Measurements from ENCODE around the gene NTNG1. TPM values are rescaled to one million over a fixed set of nuclear protein-coding genes. Genes with fewer than 3 reads are reported as not detected.

Gene NTNG1
- total and polyA plus RNA-seq, 2 of the 13 experiments (the other 11 are each of a cell fraction or from before 2014, with no cell fraction given), result not detected

DNA sequence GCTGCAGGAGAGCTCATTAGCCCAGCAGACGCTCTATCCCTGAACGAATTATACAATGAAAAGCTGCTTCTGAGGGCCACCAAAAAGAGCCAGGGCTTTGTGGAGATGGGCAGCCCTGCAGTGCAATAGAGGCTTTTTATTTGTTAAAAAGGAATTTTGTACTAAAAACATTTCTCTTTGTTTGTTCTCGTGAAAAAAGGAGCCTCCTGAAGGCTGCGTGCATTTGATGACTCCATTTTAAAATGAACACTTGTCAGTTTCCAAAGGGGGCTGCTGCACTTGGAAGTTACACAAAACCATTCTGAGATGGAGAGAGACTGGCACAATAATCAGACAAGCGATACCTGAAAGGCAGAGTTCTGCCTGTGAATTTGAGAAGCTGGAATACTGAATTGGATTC, 202.8 kb downstream of the NTNG1 start:
- ATAC-seq (no peak), FAIRE-seq (no peak), DNase-seq (ENCODE audit: low spot score) (no peak)
- intact Hi-C loops (cut with micrococcal nuclease; ENCODE audit: unreplicated experiment), result no loop called here
- POLR2A ChIA-PET, result no interaction called here
- in situ Hi-C loops (cut with HindIII; ENCODE audit: extremely low pct_ligation_motif_present, low pct_unique_long_range_greater_than_20kb), result no loop called here
- no TSS peak for BruUV-seq (replicated peaks)
- CTCF ChIA-PET (ENCODE audit: low intra/inter-chr PET ratio, low total read pairs), result no interaction called here
- no peaks in the 10 kb centered on the region for H3K79me2 ChIP-seq (ENCODE audit: insufficient read depth, low read length)
- H3K36me3 ChIP-seq (replicated peaks in 1 of 2; ENCODE audit: control insufficient read depth in 1 of 2, insufficient read depth in 2 of 2, low read length in 2 of 2), result no peaks in the 10 kb centered on the region
- no peak overlapping the region for H3K27ac ChIP-seq (ENCODE audit: extremely low read length, insufficient read depth, low read length)
- H3K4me1 ChIP-seq (ENCODE audit: insufficient read depth, low read length), result no peaks in the 10 kb centered on the region
- H3K9me3 ChIP-seq (ENCODE audit: low read length), result no peaks in the 10 kb centered on the region
- H3K9ac ChIP-seq (ENCODE audit: insufficient read depth, low read depth, low read length), result no peak overlapping the region
- 43% methylated on average over 5 of the region's 5 CpGs for WGBS (ENCODE audit: low lambda C conversion rate)
- no peak overlapping the region for H2AFZ ChIP-seq (ENCODE audit: low read length)
- no peak overlapping the region for H3K4me2 ChIP-seq (ENCODE audit: low read depth, low read length)
- no peaks in the 10 kb centered on the region for H3K27me3 ChIP-seq (ENCODE audit: control insufficient read depth in 1 of 2, insufficient read depth in 2 of 2, low read length in 2 of 2)
- TF ChIP-seq CHCHD3 (CRISPR knock-in tag; IDR thresholded peaks at IDR 0.05) (no peak), ZNF773 (CRISPR knock-in tag; IDR thresholded peaks at IDR 0.05; ENCODE audit: borderline replicate concordance) (no peak), ARNT (IDR thresholded peaks at IDR 0.05) (no peak), ZNF143 (CRISPR knock-in tag; IDR thresholded peaks at IDR 0.05) (no peak), ZNF546 (CRISPR knock-in tag; conservative IDR thresholded peaks at IDR 0.05) (no peak), GTF2F1 (IDR thresholded peaks at IDR 0.05; ENCODE audit: low read length) (no peak), ZNF615 (CRISPR knock-in tag; IDR thresholded peaks at IDR 0.05; ENCODE audit: borderline replicate concordance) (no peak), NCOA1 (CRISPR knock-in tag; IDR thresholded peaks at IDR 0.05) (no peak)
- H4K20me1 ChIP-seq (ENCODE audit: insufficient read depth, low read length), result no peaks in the 10 kb centered on the region
- no peak overlapping the region for H3K4me3 ChIP-seq (replicated peaks in 1 of 3; ENCODE audit: insufficient read depth in 1 of 3, low read depth in 2 of 3, low read length in 3 of 3)

DNA sequence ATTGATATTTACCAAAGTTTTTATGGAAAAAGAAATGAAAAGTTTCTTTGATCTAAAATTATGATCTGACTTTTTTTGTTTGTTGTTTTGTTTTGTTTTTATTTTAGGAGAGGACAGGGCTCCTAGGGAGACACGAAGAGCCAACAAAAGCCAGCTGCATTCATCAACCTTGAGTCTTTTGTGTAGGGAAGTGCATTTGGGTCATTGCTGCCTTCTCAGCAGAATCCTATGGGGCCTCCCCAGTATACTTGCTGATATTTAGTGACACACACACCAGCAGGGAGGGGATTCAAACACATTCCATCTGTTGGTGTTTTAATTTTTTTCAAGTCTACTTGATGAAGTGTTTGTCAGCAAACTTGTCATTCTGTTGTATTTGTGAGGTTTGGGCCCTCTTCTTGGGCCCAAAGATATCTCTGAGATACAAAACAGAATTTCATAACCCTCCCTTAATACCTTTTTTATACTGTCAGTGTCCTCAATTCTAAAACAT, 203.5 kb downstream of the NTNG1 start:
- Histone ChIP-seq H3K27me3 (ENCODE audit: control insufficient read depth in 1 of 2, insufficient read depth in 2 of 2, low read length in 2 of 2) (no peaks in the 10 kb centered on the region), H3K79me2 (ENCODE audit: insufficient read depth, low read length) (no peaks in the 10 kb centered on the region), H2AFZ (ENCODE audit: low read length) (no peak overlapping the region), H3K4me1 (ENCODE audit: insufficient read depth, low read length) (no peaks in the 10 kb centered on the region), H3K9me3 (ENCODE audit: low read length) (no peaks in the 10 kb centered on the region), H3K36me3 (replicated peaks in 1 of 2; ENCODE audit: control insufficient read depth in 1 of 2, insufficient read depth in 2 of 2, low read length in 2 of 2) (no peaks in the 10 kb centered on the region), H3K4me3 (replicated peaks in 1 of 3; ENCODE audit: insufficient read depth in 1 of 3, low read depth in 2 of 3, low read length in 3 of 3) (no peak overlapping the region), H3K9ac (ENCODE audit: insufficient read depth, low read depth, low read length) (no peak overlapping the region), H3K27ac (ENCODE audit: extremely low read length, insufficient read depth, low read length) (no peak overlapping the region), H4K20me1 (ENCODE audit: insufficient read depth, low read length) (no peaks in the 10 kb centered on the region), H3K4me2 (ENCODE audit: low read depth, low read length) (no peak overlapping the region)
- no peak for DNase-seq (ENCODE audit: low spot score)
- WGBS (ENCODE audit: low lambda C conversion rate), result 0% methylated on average over 1 of the region's 1 CpG
- no TSS peak for BruUV-seq (replicated peaks)
- ATAC-seq, result no peak
- in situ Hi-C loops (cut with HindIII; ENCODE audit: extremely low pct_ligation_motif_present, low pct_unique_long_range_greater_than_20kb), result no loop called here
- ChIA-PET POLR2A (no interaction called here), CTCF (ENCODE audit: low intra/inter-chr PET ratio, low total read pairs) (no interaction called here)
- intact Hi-C loops (cut with micrococcal nuclease; ENCODE audit: unreplicated experiment), result no loop called here
- FAIRE-seq, result no peak
- no peak for TF ChIP-seq TARDBP (CRISPR knock-in tag; IDR thresholded peaks at IDR 0.05)
- TF ChIP-seq FOXA1 (IDR thresholded peaks at IDR 0.05), result no peak
- TF ChIP-seq FOXA1 (CRISPR knock-in tag; IDR thresholded peaks at IDR 0.05), result no peak
- TF ChIP-seq, protein P1, sequence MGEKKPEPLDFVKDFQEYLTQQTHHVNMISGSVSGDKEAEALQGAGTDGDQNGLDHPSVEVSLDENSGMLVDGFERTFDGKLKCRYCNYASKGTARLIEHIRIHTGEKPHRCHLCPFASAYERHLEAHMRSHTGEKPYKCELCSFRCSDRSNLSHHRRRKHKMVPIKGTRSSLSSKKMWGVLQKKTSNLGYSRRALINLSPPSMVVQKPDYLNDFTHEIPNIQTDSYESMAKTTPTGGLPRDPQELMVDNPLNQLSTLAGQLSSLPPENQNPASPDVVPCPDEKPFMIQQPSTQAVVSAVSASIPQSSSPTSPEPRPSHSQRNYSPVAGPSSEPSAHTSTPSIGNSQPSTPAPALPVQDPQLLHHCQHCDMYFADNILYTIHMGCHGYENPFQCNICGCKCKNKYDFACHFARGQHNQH (CRISPR knock-in tag; IDR thresholded peaks at IDR 0.05), result no peak
- no peak for TF ChIP-seq IKZF4 (CRISPR knock-in tag; IDR thresholded peaks at IDR 0.05; ENCODE audit: borderline replicate concordance, low read depth, not compliant biosample characterization)
- no peak for TF ChIP-seq ZNF558 (CRISPR knock-in tag; IDR thresholded peaks at IDR 0.05; ENCODE audit: borderline replicate concordance)
- TF ChIP-seq SP1 (IDR thresholded peaks at IDR 0.05), result no peak
- TF ChIP-seq SP1 (CRISPR knock-in tag; IDR thresholded peaks at IDR 0.05), result no peak
- no peak for TF ChIP-seq PHF5A (CRISPR knock-in tag; IDR thresholded peaks at IDR 0.05; ENCODE audit: low read depth, unreplicated experiment)
- TF ChIP-seq, protein P2, sequence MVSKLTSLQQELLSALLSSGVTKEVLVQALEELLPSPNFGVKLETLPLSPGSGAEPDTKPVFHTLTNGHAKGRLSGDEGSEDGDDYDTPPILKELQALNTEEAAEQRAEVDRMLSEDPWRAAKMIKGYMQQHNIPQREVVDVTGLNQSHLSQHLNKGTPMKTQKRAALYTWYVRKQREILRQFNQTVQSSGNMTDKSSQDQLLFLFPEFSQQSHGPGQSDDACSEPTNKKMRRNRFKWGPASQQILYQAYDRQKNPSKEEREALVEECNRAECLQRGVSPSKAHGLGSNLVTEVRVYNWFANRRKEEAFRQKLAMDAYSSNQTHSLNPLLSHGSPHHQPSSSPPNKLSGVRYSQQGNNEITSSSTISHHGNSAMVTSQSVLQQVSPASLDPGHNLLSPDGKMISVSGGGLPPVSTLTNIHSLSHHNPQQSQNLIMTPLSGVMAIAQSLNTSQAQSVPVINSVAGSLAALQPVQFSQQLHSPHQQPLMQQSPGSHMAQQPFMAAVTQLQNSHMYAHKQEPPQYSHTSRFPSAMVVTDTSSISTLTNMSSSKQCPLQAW (CRISPR knock-in tag; IDR thresholded peaks at IDR 0.05), result no peak
- TF ChIP-seq AGO1 (IDR thresholded peaks at IDR 0.05; ENCODE audit: low read depth, low read length, poor library complexity, severe bottlenecking), result no peak
- TF ChIP-seq ZNF619 (CRISPR knock-in tag; IDR thresholded peaks at IDR 0.05), result no peak
